Caco-2 (cell line): ENCODE data around the gene FUZ. TPM values are rescaled to one million over a fixed set of nuclear protein-coding genes. Genes with fewer than 3 reads are reported as not detected.

Experiments
- BruUV-seq: library from RNA; stranded (reverse); fragments of 400-500 nt; replicated peaks from 2 replicates; lab custom pipeline; 2021; lab: Mats Ljungman, UMichigan
- CTCF ChIA-PET: fragments of 300-600 bp; sonication (Branson Sonifier 250); formaldehyde crosslinking; loops from one replicate; lab custom pipeline; 2022; ENCODE audit warnings: antibody characterized with exemption; lab: Charles Lee
- POLR2A ChIA-PET: fragments of 300-600 bp; sonication (Branson Sonifier 250); formaldehyde crosslinking; loops from one replicate; lab custom pipeline; 2022; ENCODE audit warnings: antibody characterized with exemption; lab: Charles Lee
- DNase-seq, 2 experiments: peaks; one replicate each; pipeline versions ENCODE4 v3.0.0 to v3.0.0-alpha.2; 2020 to 2022
- H3K27me3 ChIP-seq: replicated peaks from 2 replicates; pipeline ENCODE4 v1.6.0; 2011; ENCODE audit warnings: low read length; ENCODE audit not compliant: control insufficient read depth, insufficient read depth
- H3K36me3 ChIP-seq: 2 replicates; pipeline ENCODE4 v1.5.1; 2011; ENCODE audit warnings: low read length; ENCODE audit not compliant: control insufficient read depth, insufficient read depth
- H3K4me1 ChIP-seq: fragments of 250-450 bp; sonication (Bioruptor Pico); 2 replicates; pipeline ENCODE4 v1.5.1; 2020; ENCODE audit warnings: mild to moderate bottlenecking
- H3K4me3 ChIP-seq: 2 replicates; pipeline ENCODE4 v1.5.1; 2011; ENCODE audit warnings: low read depth, mild to moderate bottlenecking, control low read depth, low read length
- H3K9me3 ChIP-seq: fragments of 250-450 bp; sonication (Bioruptor Pico); 2 replicates; pipeline ENCODE4 v1.5.1; 2020; ENCODE audit warnings: mild to moderate bottlenecking, moderate library complexity
- H3K27ac Mint-ChIP-seq: one replicate; pipeline ENCODE4 v1.8.0; 2022; ENCODE audit warnings: mixed read lengths; ENCODE audit not compliant: unreplicated experiment
- H3K27me3 Mint-ChIP-seq: one replicate; pipeline ENCODE4 v1.8.0; 2022; ENCODE audit warnings: mixed read lengths; ENCODE audit not compliant: insufficient read depth, unreplicated experiment
- H3K36me3 Mint-ChIP-seq: one replicate; pipeline ENCODE4 v1.8.0; 2022; ENCODE audit warnings: mild to moderate bottlenecking, mixed read lengths; ENCODE audit not compliant: insufficient read depth, unreplicated experiment
- H3K4me1 Mint-ChIP-seq: one replicate; pipeline ENCODE4 v1.8.0; 2022; ENCODE audit warnings: low read depth, mixed read lengths; ENCODE audit not compliant: unreplicated experiment
- H3K4me3 Mint-ChIP-seq: one replicate; pipeline ENCODE4 v1.8.0; 2022; ENCODE audit warnings: mild to moderate bottlenecking, moderate library complexity, mixed read lengths; ENCODE audit not compliant: unreplicated experiment
- H3K9me3 Mint-ChIP-seq: one replicate; pipeline ENCODE4 v1.8.0; 2022; ENCODE audit warnings: mixed read lengths; ENCODE audit not compliant: unreplicated experiment
- intact Hi-C: fragments of 100-400 bp; cut with micrococcal nuclease; formaldehyde crosslinking; loops from one replicate; pipeline ENCODE4 v1.10.0; 2022; ENCODE audit not compliant: unreplicated experiment
- total RNA-seq: library from RNA; stranded (reverse); gene quantifications from 2 replicates; pipeline ENCODE4 v1.2.3, GENCODE V29; 2022
- TF ChIP-seq, protein P1 (sequence below), 2 experiments: fragments of 200-600 bp in 1 of 2; IDR thresholded peaks; 1 replicate in 1 of 2; 2 replicates in 1 of 2; pipeline versions ENCODE4 v1.5.1 to v1.8.0; 2011 to 2022; ENCODE audit warnings: antibody characterized with exemption in 1 of 2, control low read depth in 1 of 2, inconsistent platforms in 1 of 2, low read depth in 1 of 2, low read length in 1 of 2, mild to moderate bottlenecking in 1 of 2, moderate library complexity in 1 of 2; ENCODE audit not compliant: insufficient read depth in 1 of 2, severe bottlenecking in 1 of 2, unreplicated experiment in 1 of 2

The FUZ gene
- total RNA-seq, 1 experiment from 2014 or later, result 0.75 TPM

DNA sequence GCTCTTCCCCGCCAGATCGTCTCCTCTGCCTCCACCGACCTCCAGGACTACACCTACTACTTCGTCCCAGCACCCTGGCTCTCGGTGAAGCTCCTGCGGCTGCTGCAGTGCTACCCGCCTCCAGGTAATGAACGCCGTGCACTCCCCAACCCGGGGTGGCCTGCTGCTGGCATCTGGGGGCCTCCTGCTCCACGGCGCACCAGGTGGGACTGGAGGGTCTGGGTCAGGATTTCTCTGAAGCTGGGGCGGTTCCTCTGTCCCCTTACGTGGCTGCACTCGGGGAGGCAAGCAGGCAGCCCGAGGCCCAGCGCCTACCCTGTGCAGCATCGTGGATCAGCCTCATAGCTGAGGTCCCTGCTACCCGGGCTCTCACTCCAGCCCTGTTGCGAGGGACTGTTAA lies 17.5 kb downstream of the FUZ start:
- Mint-ChIP-seq H3K27ac (no peak overlapping the region), H3K36me3 (peaks cover 66% of the 10 kb centered on the region), H3K4me1 (no peaks in the 10 kb centered on the region), H3K27me3 (no peaks in the 10 kb centered on the region), H3K9me3 (no peaks in the 10 kb centered on the region), H3K4me3 (no peak overlapping the region)
- peaks cover 2% of the 10 kb centered on the region for H3K36me3 ChIP-seq
- TF ChIP-seq, protein P1, sequence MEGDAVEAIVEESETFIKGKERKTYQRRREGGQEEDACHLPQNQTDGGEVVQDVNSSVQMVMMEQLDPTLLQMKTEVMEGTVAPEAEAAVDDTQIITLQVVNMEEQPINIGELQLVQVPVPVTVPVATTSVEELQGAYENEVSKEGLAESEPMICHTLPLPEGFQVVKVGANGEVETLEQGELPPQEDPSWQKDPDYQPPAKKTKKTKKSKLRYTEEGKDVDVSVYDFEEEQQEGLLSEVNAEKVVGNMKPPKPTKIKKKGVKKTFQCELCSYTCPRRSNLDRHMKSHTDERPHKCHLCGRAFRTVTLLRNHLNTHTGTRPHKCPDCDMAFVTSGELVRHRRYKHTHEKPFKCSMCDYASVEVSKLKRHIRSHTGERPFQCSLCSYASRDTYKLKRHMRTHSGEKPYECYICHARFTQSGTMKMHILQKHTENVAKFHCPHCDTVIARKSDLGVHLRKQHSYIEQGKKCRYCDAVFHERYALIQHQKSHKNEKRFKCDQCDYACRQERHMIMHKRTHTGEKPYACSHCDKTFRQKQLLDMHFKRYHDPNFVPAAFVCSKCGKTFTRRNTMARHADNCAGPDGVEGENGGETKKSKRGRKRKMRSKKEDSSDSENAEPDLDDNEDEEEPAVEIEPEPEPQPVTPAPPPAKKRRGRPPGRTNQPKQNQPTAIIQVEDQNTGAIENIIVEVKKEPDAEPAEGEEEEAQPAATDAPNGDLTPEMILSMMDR (IDR thresholded peaks at IDR 0.05; ENCODE audit: insufficient read depth in 1 of 2, low read depth in 1 of 2, low read length in 1 of 2, severe bottlenecking in 1 of 2, unreplicated experiment in 1 of 2), result no peak
- ChIA-PET CTCF (no interaction called here), POLR2A (no interaction called here)
- no peak for DNase-seq
- intact Hi-C loops, result no loop called here
- BruUV-seq, result no TSS peak
- no peak overlapping the region for H3K4me3 ChIP-seq
- no peaks in the 10 kb centered on the region for H3K4me1 ChIP-seq
- H3K9me3 ChIP-seq, result no peaks in the 10 kb centered on the region
- no peaks in the 10 kb centered on the region for H3K27me3 ChIP-seq

DNA sequence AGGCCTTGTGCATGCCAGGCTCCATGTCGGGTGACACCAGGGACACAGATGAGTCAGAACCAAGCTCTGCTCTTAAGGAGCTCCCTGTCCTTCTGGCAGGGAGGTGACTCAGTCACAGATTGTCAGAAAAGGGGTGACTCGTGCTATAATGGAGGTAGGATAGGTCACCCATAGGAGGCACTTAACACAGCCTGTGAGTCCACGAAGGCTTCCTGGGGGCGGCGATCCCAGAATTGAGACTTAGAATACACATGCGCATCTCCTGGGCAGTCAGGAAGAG lies 19.6 kb downstream of the FUZ start:
- Histone ChIP-seq H3K9me3 (no peaks in the 10 kb centered on the region), H3K36me3 (peaks cover 2% of the 10 kb centered on the region), H3K4me3 (no peak overlapping the region), H3K4me1 (no peaks in the 10 kb centered on the region), H3K27me3 (no peaks in the 10 kb centered on the region)
- DNase-seq, result no peak
- no TSS peak for BruUV-seq
- Mint-ChIP-seq H3K9me3 (no peaks in the 10 kb centered on the region), H3K27ac (no peak overlapping the region), H3K27me3 (no peaks in the 10 kb centered on the region), H3K4me3 (no peak overlapping the region), H3K36me3 (peaks cover 63% of the 10 kb centered on the region), H3K4me1 (no peaks in the 10 kb centered on the region)
- ChIA-PET CTCF (interaction anchor here (0.6 kb wide), 1 partner anchor 117 kb away, joined by 3 read pairs; the partner anchor contains the start of gene PRMT1), POLR2A (no interaction called here)
- intact Hi-C loops, result no loop called here
- TF ChIP-seq, protein P1 (IDR thresholded peaks at IDR 0.05; ENCODE audit: insufficient read depth in 1 of 2, low read depth in 1 of 2, low read length in 1 of 2, severe bottlenecking in 1 of 2, unreplicated experiment in 1 of 2), result no peak

DNA sequence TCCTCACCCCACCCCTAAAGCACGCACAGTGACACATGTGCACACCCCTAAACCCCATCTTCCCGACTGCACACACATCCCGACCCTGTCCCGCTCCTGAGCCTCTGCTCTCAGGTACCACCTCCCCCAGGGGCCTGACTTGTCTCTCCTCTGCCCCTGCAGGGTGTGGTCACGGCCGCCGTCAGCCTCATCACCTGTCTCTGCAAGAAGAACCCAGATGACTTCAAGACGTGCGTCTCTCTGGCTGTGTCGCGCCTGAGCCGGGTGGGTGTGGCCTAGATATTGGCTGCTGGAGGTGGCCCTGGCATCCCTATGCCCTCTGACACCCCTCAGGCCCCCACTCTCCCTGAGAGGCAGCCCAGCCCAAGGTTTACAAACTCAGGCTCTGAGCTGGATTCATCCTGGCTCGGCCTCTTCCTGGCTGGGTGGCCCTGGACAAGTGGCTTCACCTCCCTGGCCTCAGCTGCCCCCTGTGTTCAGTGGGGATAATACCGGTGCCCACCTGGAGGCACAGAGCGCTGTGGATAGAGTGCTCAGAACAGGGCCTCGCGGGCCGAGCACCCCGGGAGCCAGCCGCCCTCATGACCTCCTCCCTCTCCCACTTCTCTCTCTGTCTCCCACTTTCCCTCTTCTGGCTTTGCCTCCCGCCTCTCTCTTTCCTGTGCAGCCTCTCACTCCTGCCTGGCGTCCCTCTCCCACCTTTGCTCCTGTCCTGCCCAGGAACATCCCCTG lies 20.1 kb downstream of the FUZ start:
- no peaks in the 10 kb centered on the region for H3K4me1 ChIP-seq
- H3K27me3 ChIP-seq, result no peaks in the 10 kb centered on the region
- intact Hi-C loops, result no loop called here
- Mint-ChIP-seq H3K27ac (no peak overlapping the region), H3K9me3 (no peaks in the 10 kb centered on the region), H3K4me3 (no peak overlapping the region), H3K36me3 (peaks cover 64% of the 10 kb centered on the region), H3K27me3 (no peaks in the 10 kb centered on the region), H3K4me1 (no peaks in the 10 kb centered on the region)
- POLR2A ChIA-PET, result no interaction called here
- no peak for DNase-seq
- CTCF ChIA-PET, result interaction anchor here (0.6 kb wide), 1 partner anchor 116 kb away, joined by 3 read pairs; the partner anchor contains the start of gene PRMT1
- peaks cover 2% of the 10 kb centered on the region for H3K36me3 ChIP-seq
- BruUV-seq, result no TSS peak
- TF ChIP-seq, protein P1 (IDR thresholded peaks at IDR 0.05; ENCODE audit: insufficient read depth in 1 of 2, low read depth in 1 of 2, low read length in 1 of 2, severe bottlenecking in 1 of 2, unreplicated experiment in 1 of 2), result no peak
- no peaks in the 10 kb centered on the region for H3K9me3 ChIP-seq
- H3K4me3 ChIP-seq, result no peak overlapping the region
